Lower leg skin (tissue), 3 donors: ENCODE data around the gene AKAP3.

Experiments
- POLR2A ChIP-seq, 2 donors: fragments of 450-650 bp; IDR thresholded peaks; one replicate each; pipeline ENCODE4 v1.6.1; 2016 to 2017; ENCODE audit warnings: antibody characterized with exemption in 2 of 2, mild to moderate bottlenecking in 1 of 2, moderate library complexity in 1 of 2
- TF ChIP-seq, protein P1 (sequence below), 3 donors: fragments of 450-650 bp; IDR thresholded peaks; one replicate each; pipeline ENCODE4 v1.5.1; 2016; ENCODE audit warnings: antibody characterized with exemption in 3 of 3, mild to moderate bottlenecking in 3 of 3, moderate library complexity in 2 of 3

- TF ChIP-seq, protein P1, sequence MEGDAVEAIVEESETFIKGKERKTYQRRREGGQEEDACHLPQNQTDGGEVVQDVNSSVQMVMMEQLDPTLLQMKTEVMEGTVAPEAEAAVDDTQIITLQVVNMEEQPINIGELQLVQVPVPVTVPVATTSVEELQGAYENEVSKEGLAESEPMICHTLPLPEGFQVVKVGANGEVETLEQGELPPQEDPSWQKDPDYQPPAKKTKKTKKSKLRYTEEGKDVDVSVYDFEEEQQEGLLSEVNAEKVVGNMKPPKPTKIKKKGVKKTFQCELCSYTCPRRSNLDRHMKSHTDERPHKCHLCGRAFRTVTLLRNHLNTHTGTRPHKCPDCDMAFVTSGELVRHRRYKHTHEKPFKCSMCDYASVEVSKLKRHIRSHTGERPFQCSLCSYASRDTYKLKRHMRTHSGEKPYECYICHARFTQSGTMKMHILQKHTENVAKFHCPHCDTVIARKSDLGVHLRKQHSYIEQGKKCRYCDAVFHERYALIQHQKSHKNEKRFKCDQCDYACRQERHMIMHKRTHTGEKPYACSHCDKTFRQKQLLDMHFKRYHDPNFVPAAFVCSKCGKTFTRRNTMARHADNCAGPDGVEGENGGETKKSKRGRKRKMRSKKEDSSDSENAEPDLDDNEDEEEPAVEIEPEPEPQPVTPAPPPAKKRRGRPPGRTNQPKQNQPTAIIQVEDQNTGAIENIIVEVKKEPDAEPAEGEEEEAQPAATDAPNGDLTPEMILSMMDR (IDR thresholded peaks at IDR 0.05) = no peak
- no peak for TF ChIP-seq POLR2A (IDR thresholded peaks at IDR 0.05)
These were observed 4.8 kb upstream of the AKAP3 start for GRCh38 chr12:4653691-4654090.
